ENCODE data around the gene CHD8.
"Not testable (repeated sequence)": the region's sequence is repeated elsewhere in the genome, so short reads cannot be mapped to it uniquely, and the experiment has no call there.

The CHD8 gene

DNA sequence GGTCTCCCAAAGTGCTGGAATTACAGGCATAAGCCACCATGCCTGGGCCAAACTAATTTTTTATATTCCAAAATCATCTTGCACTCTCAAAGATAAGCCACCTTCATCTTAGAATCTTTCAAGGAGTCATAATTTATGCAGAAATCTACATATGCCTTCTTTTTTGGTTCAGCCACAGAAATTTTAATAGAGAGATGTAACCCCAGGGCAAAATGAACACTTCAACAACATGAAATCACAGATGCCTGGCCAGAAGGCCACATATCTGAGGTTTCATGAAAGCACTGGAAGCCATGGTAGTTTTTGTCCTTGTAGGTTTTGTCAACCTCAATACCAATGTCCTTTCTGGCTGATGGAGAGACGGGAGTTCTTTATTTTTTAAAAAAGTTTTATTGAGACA, 81.9 kb downstream of the CHD8 start:
- no peak for DNase-seq (ENCODE audit: extremely low read depth in 1 of 2, low read depth in 1 of 2)

DNA sequence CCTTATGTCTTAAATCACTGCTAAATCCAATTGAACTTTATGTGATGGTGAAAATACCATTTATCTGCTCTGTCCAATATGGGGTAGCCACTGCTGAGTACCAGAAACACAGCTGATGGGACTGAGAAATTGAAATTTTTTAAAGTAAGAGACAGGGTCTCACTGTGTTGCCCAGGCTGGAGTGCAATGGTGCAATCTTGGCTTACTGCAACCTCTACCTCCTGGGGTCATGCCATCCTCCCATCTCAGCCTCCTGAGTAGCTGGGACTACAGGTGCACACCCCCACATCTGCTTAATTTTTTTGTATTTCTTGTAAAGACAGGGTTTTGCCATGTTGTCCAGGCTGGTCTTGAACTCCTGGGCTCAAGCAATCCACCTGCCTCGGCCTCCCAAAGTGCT, 83.1 kb downstream of the CHD8 start:
- not testable (repeated sequence) for DNase-seq (ENCODE audit: extremely low read depth in 1 of 2, low read depth in 1 of 2)

DNA sequence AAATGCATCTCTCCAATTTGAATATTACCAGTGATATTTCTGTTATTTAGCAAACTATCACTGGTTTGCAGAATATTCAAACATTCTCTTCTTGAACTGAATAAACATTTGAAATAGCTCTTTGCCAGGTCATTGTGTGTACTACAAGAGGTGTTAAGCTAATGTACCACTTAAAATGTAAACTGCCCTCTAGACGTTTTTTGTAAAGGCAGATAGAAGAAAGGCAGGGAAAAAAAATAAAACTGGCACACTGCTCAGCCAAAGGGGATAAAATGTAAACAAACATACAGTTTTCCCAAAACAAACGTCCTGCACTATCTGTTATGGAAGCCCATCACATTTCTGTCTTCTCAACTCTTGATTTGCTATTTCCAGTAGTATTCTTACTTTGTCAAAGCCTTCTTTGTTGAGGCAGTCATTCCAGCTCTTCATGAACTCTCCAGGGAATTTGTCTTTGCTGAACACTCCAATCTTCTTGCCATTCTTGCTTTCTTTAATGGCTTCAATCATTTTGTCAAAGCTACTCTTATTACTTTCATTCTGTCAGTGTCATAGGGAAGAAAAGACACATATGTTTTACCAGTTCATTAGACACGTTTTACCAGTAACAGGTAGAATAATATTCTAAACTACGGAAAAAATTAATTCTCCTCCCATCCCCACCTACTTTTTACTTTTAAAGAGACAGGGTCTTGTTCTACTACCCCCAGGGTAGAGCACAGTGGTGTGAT, 85.8 kb downstream of the CHD8 start:
- DNase-seq (ENCODE audit: extremely low read depth in 1 of 2, low read depth in 1 of 2) = no peak

DNA sequence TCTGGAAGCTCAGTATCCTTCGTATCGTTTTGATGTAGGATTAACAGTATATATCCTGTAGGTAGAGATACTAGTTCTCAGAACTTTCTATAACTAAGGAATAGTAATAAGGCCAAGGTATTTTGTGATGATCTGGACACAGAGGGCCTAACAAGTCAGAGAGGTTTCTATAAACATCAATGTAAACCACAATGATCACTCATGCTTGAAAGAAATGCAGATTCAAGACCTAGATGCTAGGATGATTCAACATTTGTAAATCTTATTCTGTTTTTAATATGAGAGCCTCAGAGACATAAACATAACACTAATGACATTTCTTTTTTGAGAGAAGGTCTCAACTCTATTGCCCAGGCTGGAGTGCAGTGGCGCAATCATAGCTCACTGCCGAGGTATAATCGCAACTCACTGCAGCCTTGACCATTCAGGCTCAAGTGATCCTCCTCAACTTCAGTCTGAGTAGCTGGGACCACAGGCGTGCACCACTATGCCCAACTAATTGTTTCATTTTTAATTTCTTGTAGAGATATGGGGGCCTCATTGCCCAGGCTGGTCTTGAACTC, 88.3 kb downstream of the CHD8 start:
- DNase-seq (ENCODE audit: extremely low read depth in 1 of 2, low read depth in 1 of 2) = no peak

DNA sequence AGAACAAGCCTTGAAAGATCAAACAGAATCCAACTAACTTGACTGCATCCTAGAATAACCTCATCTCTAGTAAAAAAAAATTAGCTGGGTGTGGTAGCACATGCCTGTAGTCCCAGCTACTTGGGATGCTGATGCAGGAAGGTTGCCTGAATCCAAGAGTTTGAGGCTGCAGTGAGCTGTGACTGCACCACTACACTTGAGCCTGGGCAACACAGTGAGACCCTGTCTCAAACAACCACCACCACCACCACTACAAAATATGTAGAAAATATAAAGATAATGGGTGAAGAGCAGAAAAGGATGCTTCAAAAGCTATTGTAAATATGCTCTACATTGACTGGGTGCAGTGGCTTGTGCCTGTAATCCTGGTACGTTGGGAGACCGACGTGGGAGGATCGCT, 99.4 kb downstream of the CHD8 start:
- DNase-seq (ENCODE audit: extremely low read depth in 1 of 2, low read depth in 1 of 2) = no peak

DNA sequence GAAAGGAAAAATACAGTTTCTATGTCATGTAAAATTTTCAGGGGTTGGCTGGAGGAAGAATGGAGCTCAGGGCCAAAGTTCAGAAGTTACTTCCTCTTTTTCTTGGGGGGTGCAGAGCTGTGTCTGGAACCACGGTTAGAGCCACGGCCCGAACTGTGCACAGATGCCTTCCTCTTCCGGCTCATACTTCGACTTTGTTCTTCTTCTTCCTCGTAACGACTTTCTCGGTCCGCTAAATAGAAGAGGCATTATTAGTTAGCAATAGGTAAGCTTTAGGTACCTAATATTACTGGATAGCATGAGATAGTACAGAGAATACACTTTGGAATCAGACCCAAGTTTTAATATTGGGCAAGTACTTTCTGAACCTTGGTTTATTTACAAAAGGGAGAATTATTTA, 103.3 kb downstream of the CHD8 start:
- DNase-seq (ENCODE audit: extremely low read depth in 1 of 2, low read depth in 1 of 2) = no peak

GRCh38 chr14:21350539-21350938, 105.4 kb downstream of the CHD8 start:
- no peak for DNase-seq (ENCODE audit: extremely low read depth in 1 of 2, low read depth in 1 of 2)

DNA sequence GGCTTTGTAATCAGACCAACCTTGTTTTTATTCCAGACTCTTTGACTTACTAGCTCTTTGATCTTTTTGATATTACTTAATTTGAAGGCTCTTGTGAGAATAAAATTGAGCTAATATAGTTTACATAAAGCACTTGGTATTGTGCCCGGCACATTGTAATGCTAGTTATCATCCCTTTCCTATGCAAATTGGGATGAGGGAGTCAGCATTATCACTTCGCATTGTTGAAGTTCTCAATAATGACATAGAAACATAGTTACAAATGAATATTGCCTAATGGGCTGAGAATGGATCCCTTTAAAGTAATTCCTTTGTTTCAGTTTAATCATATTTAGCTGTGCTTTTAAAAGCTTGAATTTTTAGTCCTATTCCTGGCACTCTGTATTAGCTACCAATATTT, 108.7 kb downstream of the CHD8 start:
- no peak for DNase-seq (ENCODE audit: extremely low read depth in 1 of 2, low read depth in 1 of 2)

GRCh38 chr14:21346532-21347135, 109.3 kb downstream of the CHD8 start:
- no peak for DNase-seq (ENCODE audit: extremely low read depth in 1 of 2, low read depth in 1 of 2)

- DNase-seq (ENCODE audit: extremely low read depth in 1 of 2, low read depth in 1 of 2) = no peak
Observed at GRCh38 chr14:21343035-21343794, 112.7 kb downstream of the CHD8 start.

Data from activated CD8-positive, alpha-beta memory T cell treated with anti-CD3 and anti-CD28 coated beads for 1 hour (primary cell).